ENCODE results near the gene AHDC1.
"Not testable (repeated sequence)": the region's sequence is repeated elsewhere in the genome, so short reads cannot be mapped to it uniquely, and the experiment has no call there.

The AHDC1 gene

DNA sequence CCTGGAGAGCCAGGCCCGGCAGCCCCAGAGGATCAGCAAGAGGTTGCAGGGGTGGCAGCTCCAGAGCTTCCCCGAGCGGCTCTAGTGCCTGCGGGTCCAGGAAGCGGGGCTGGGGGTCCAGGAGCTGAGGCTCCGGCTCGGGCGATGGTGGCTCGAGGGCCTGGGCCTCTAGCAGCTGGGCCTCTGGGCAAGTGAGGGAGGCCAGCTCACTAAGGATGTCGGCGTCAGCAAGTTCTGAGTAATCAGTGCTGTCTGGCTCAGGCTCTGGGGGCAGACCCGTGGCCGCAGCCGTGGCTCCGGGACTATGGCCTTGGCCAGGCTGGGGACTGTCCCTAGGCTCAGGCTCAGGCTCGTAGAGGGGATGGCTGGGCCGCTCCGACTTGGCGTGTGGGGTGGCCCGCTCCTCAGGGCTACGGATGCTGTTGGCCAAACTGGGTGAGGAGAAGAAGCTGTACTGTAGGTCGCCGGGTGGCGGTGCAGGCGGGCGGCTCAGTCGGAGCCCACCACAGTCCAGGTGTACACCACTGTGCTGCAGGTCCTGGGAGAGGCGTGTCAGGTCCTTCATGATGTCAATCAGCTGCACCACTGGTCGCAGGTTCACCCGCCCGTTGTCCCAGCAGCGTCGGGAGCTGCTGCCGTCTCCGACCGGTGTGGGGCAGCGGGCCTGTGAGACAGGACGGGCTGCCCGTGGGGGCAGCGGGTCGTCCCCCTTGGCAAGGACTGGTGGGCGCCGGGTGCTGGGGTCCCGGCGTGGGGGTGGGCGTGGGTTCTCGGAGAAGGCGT, 52.6 kb downstream of the AHDC1 start:
- no peak for DNase-seq (ENCODE audit: low read depth)

DNA sequence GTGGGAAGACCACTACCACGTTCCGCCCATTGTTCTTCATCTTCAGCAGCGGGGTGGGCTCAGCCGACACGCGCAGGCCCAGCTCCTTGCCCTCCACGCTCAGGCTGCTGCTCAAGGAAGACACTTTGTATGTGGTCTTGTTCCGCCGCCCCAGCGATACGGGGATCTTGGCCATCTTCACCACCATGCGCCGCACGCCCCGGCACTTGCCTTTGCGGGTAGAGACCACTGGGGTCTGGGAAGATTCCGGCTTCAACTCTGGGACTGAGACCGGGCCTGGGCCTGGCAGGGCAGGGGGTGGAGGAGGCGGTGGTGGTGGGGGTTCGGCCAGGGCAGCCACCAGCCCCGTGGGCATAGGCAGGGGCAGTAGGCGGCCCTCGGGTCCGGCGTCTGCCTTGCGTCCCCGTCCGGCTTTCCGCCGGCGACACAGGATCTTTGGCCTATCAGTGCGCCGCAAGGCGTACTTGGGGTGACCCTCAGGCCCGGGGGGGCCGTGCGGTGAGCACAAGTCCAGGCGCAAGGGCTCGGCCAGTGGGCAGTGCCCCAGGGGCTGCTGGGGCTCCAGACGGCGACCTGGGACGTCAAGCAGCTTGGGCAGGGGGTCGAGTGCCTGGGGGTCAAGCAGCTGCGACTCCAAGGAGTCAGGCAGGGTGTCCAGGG, 53.3 kb downstream of the AHDC1 start:
- no peak for DNase-seq (ENCODE audit: low read depth)

DNA sequence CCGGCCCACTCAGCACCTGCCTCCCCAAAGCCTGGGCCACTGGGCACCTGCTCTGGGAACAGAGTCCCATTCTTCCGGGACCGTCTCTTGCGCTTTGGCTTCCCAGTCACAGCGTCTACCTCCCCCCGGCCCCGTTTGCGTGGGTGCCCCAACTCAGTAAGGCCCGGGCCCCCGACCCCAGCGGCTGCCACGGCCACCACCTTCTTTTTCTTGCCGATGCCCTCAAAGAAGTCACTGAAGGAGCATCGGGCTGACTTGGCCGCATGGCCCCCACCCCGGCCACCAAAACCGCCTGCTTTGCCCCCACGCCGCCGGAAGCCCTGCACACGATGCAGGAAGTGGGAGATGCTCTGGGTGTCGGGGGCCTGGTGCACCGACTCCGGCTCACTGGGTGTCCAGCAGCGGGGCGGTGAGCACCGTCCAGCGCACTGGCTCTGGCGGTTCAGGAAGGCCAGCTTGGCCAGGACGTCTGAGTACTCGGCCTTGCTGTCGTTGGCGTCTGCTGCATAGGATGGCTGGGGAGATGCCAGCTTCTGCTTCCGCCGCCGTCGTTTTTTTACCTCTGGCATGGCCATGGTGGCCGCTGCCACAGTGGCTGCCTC, 54.0 kb downstream of the AHDC1 start:
- no peak for DNase-seq (ENCODE audit: low read depth)

DNA sequence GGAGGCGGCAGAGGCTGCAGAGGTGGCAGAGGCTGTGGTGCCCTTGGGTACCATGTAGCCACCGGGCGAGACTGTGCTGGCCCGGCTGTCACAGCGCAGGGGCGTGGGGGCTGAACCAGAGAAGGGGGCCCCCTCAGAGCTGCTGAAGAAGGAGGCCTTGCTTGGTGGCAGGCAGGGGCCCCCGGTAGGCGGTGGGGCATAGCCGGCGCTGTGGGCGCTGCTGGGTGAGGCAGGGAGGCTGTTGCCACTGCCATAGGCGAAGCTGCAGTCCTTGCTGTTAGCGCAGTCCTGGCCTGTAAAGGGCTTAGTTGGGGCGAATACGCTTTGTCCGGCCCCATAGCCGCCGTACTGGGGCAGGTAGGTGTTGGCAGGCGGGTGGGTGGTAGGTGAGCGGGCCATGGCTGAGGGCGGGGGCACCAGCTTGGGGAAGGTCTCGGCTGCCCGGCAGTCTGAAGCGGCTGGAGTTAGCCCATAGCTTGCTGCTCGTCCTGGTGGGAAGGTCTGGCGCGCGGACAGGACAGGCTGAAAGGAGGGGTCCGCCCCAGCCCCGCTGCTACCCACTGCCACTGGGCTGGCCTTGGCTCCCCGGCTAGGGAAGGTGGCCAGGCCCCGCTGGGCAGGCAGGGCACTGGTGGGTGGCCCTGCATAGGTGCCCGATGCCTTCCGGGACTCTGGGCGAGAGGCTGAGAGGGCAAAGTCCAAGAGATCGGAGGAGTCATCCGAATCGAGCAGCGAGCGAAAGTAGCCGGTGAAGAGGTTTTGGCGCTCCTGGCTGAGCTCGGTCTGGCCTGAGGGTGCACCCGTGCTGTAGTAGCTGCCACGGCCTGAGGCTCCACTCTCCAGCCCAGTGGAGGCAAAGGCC, 54.9 kb downstream of the AHDC1 start:
- DNase-seq (ENCODE audit: low read depth) = no peak

DNA sequence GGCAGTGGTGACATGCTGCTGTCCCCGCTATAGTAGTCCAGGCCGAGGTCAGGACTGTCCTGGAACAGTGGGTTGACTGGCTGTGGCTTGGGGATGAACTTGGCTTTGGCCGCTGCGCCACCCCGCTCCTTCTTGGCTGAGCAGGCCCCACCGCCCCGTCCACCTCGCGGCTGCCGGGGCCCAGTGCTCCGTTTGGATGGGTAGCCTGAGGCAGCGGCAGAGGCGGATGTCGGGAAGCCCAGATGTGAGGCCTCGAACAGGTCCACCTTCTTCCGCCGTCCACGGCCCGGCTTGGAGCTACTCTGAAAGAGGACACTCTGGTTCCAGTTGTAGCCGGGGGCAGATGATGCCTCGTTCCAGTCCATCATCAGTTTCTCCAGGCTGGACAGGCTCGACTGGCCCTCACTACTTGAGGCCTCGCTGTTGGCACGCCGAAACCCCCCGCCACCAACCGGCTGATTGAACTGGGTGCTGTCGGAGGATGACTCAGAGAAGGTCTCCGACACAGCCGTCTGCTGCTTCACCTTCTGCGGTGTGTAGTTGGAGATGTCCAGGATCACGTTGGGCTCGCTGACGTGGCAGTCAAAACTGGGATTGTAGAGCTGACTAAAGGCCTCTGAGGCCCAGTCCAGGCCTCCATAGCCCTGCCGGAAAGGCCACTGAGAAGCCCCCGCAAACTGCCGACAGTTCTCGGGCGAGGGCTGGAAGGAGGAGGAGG, 55.6 kb downstream of the AHDC1 start:
- no peak for DNase-seq (ENCODE audit: low read depth)

DNA sequence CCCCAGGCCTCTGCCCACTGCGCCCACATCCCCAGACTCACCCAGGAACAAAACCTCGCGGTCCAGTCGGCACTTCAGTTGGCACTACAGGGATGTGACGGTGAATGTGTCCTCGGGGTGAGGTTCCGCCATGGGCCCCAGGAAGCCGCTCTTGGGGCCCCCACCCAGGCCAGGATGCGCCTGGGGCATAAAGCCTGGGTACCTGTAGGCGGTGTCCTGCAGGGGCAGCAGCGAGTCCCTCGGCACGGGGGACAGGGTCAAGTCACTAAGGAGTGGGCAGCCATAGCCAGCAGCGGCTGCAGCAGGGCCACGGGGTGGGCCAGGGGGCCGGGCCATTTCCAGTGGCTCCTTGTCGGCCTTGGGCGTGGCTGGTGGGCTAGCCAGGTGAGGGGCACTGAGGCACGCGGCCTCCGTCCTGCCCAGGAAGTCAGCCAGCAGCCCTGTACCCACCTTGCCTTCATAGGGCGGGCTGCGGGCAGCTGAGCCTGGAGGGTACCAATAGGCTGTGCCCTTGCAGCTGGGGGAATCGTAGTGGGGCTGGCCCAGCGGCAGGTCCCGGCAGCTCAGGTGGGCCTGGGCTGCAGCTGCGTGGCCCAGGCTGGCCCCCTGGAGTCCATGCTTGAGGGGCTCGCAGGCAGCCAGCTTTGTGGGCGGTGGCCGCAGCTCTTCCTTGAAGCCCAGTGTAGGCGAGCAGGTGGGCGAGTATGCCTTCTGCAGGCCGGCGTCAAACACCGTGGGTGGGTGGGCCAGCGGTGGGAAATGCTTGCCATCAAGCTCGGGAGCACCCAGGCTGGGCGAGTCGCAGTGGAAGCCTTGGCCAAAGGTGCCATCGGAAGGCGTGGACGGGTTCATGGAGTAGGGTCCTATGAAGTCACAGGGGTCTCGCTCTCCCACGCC, 56.5 kb downstream of the AHDC1 start:
- no peak for DNase-seq (ENCODE audit: low read depth)

DNA sequence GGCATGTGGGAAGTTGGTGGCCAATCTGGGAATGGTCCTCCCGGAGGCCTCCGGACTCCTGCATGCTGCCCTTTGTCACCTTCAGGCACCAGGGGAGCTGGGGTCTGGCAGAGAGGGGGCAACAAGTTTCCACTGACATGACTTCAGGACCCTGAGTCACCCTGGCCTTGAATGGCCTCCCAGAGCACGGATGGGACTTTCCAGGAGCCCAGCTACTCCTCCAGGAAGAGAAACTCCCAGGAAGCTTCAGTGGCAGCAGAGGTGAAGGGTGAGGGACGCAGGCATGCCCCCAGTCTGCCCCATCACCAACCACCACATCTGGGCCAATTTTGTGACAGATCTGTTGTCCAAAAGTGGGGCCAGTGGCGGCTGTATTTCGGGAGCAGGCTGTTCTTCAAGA, 58.1 kb downstream of the AHDC1 start:
- no peak for DNase-seq (ENCODE audit: low read depth)

DNA sequence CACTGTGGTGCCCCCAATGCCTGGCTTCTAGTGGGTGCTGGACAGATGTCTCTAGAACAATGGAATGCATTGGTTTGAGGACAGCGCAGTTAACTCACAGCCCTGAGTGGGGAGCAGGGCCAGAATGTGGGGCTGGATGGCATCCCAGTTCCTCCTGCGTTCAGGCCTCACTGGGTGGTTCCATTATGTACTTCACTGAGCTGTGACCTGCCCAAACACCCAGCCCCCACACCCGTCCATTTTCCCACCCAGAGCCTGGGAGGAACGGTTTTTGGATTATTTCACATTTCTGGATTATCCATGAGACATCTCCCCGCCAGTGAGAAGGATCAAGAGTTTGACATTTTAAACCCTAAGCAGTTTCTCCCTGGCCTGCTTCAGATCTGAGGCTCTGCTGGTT, 58.7 kb downstream of the AHDC1 start:
- DNase-seq (ENCODE audit: low read depth) = no peak

DNA sequence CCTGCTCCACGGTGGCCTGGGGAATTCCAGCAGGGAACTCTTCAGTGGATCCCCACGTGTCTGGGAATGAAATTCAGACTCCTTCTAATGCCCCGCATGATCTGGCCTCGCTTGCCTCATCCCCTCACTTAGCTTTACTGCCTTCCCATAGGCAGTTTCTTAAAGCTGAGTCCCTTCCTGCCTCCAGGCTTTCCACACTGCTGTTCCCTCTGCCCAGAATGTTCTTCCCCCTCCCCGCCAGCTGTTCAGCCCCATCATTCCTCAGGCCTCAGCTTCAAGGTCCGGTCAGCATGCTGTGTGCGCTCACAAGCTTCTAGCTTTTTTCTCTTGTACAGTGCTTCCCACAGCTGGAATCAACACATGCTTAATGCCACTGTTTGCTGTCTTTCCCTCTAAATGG, 59.1 kb downstream of the AHDC1 start:
- no peak for DNase-seq (ENCODE audit: low read depth)

DNA sequence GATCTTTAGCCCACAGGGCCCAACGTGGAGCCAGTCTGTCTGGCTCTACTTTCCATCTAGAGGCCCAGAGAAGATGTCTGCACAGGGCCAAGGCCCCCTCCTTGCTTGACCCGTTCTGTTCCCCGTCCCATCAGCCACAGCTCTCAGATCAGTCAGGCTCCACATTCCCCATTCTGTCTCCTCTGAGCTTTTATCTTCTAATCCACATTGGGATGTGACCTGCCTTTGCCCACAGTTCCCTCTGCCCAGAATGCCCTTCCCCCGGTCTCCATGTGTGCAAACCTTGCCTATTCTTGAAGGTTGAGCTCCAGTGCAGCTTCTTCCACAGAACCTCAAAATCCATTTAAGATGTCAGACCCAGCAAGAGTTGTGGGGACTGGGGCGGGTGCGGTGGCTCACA, 60.7 kb downstream of the AHDC1 start:
- no peak for DNase-seq (ENCODE audit: low read depth)

DNA sequence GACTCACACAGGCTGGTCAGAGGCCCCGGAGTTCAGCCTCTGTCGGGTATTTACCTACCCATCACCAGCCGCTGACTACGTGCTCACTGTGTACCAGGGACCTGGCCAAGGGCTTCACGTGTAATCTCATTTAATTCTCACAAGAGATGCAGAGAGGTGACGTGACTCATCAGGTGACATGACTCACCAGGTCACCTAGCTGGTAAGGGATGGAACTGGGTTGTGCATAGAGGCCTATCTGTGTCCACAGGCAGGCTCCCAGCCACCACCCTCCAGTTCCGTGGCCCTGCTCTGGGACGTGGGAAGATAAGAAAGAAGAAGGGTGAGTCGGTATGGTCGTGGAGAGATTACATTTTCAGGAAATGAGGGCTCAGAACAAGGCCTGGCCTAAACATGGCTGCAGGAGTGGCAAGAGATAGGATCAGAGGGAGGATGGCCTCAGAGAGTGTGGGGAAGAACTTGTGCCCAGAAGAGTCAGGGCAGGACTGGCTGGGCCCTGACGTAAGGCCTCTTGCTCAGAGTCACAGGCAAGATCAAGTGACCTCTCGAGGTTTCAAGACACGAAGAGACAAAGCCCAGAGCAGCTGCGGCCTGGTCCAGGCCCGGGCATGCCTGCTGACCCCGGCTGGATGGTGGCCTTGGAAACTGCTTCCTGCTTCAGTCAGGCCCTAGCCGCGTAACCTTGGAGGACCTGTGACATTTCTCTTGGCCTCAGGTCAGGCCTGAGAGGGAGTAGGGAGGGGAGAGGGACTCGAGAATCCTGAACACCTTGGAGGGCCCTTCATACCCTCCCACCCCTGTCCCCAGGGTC, 61.3 kb downstream of the AHDC1 start:
- no peak for DNase-seq (ENCODE audit: low read depth)

DNA sequence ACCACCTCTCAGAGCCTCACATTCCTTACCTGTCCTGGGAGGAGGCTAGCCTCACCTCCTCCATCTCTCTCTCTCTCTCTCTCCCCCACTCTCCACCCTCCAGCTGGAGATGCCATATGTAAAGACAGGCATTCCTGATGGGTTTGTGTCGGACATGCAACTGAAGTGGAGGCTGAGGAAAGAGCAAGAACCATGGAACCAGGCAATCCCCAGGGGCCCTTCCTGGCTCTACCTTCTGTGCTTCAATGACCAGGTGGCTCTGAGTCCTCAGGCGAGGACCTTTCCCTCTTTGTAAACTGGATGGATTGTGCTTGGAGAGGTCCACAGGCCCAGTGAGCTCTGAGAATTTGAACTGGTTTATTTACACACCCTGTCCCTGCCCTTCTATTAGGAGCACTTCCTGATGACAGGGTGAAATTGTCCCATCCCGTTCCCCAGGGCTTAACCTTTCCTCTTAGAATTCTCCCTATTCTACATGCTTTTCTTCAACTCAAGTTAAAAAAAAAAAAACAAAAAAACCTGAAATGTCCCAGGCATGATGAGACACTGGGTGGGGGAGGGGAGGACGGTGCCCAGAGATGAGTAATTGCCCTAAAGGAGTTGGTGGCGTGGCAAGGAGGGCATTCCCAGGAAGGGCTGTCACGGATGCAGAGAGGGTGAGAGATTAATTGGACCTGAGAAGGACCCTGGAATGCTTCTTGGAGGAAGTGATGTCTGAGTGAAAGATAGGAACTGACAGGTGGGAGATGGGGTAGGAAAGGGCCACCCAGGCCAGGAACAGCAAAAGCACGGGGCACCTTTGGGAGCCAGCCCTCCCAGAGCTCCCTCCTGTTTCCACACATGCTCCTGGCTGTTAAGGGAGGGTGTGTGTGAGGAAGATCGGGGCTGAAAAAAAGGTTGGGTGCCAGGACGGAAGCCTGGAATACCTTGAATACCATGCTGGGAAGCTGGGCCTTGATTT, 63.8 kb downstream of the AHDC1 start:
- DNase-seq (ENCODE audit: low read depth) = no peak

DNA sequence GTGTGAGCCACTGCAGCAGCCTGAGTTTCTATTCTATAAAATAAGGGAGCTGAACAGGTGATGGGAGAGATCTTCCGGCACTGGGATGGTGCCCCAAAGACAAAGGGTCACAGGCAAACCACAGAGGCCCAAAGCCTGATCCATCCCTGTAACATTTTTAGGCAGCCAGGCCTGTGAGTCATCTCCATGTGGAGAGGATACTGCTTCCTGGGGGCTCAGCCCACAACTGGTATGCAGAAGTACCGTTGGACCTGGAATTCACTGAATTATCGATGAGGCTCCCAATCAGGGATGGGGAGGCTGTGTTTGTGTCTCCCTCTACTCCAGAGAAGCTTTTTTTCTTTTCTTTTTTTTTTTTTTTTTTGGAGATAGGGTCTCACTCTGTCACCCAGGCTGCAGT, 65.2 kb downstream of the AHDC1 start:
- DNase-seq (ENCODE audit: low read depth) = no peak

DNA sequence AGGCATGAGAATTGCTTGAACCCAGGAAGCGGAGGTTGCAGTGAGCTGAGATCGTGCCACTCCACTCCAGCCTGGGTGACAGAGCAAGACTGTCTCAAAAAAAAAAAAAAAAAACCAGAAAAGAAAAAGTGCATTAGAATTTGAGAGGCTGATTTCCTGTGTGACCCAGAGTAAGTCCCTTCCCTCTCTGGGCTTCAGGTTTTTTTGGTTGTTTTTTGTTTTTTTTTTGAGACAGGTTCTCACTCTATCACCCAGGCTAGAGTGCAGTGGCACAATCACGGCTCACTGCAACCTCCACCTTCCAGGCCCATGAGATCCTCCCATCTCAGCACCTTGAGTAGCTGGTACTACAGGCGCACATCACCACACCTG, 65.7 kb downstream of the AHDC1 start:
- DNase-seq (ENCODE audit: low read depth) = not testable (repeated sequence)

DNA sequence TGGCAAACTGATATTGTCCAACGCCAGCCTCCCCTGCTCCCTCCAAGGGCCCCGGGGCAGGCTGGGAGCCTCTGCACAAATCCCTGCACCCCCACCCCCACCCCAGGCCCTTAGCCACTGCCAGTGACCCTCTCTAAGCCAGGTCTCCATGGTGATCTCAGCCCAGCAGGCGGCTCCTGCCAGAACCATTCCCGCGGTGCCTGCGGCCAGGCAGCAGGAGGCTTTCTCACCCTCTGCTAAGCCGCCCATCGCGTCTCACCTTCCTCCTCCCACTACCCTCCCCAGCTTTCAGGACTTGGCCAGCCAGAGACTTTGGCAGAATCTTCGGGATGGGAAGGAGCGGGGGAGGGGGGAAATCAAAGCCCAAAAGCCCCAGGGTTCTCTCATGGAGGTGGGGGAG, 67.2 kb downstream of the AHDC1 start:
- DNase-seq (ENCODE audit: low read depth) = no peak

DNA sequence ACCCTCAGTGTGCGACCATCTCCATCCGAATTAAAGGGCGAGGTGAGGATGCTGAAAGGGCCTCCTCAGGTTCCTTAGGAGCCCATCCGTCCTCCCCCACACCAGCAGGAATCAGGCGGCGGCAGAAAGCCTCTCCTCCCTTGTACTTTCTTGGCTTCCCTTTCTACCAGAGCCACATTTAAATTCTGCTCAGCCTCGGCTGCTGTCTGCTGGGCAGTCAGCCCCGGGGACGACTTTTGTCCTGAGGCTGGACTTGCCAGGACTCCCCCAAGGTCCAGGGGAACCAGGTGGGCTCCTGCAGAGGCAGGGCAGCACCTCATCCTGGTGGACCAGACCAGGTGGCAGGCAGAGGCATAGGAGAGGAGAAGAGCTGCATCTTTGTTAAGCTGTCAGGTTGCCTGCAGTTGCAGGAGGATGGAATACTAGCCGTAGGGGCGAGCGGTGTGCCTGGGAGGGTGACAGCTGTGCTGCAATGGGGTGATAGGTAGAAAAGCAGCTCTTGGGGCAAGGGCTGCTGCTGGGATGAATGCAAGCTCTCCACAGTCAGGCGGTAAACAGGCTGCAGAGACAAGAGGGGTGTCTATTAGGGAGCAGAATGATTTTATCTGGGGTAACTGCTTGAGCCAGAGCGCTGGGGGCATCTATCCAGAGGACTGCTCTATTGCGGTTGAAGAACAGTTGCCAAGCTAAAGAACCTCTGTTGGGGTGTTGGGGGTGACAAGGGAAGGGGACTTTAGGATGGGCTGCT, 67.8 kb downstream of the AHDC1 start:
- DNase-seq (ENCODE audit: low read depth) = no peak

DNA sequence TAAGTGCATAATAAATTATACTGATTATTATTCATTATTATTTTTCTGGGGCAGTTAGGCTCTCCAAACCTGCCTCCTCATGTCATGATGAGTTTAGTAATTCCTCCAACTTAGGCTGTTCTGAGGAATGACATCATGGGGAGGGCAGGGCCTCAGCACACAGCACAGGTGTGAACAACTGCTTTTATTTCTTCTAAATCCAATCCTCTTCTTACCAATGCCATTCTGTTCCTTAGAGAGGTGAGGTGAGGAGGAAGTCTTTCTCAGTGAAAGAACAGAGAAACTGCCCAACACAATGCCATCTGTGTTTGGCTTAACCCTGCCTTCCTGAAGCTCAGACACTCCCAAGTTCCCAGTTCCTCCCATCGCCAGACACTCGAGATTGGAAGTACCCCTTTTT, 68.6 kb downstream of the AHDC1 start:
- DNase-seq (ENCODE audit: low read depth) = no peak
